ENCODE measurements around the gene RGS1.

RGS1 gene, protein sequence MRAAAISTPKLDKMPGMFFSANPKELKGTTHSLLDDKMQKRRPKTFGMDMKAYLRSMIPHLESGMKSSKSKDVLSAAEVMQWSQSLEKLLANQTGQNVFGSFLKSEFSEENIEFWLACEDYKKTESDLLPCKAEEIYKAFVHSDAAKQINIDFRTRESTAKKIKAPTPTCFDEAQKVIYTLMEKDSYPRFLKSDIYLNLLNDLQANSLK

DNA sequence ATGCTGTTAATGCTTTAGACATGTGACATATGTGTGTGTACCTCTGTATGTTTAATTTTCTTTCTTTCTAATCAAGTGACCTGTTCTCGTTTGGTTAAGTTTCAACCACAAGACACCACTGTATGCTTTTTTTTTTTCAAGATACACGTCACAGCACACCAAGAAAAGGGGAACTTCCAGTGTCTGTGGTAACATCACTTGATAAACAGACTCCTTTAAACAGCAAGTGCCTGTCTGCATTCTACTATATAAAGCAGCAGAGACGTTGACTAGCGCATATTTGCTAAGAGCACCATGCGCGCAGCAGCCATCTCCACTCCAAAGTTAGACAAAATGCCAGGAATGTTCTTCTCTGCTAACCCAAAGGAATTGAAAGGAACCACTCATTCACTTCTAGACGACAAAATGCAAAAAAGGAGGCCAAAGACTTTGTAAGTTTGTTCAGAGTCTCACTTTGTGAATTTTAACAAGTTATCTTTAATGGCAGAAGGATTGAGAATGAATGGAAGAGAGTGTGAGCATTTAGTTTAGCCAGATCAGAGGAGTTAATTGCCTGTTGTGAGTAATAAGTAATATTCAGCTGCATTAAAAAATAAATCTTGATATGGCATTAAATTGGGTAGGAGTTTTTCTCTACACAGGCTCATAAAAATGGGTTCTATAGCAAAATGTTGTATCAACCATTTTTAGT, at the start of gene RGS1:
TSS of gene RGS1 (plus strand) at position 275 of the 691 bp plus-strand sequence. CDS start at position 295, 20 bp downstream.
- peak in 3 of 4 experiments; percentile 1 to 32 (median 5) for DNase-seq

DNA sequence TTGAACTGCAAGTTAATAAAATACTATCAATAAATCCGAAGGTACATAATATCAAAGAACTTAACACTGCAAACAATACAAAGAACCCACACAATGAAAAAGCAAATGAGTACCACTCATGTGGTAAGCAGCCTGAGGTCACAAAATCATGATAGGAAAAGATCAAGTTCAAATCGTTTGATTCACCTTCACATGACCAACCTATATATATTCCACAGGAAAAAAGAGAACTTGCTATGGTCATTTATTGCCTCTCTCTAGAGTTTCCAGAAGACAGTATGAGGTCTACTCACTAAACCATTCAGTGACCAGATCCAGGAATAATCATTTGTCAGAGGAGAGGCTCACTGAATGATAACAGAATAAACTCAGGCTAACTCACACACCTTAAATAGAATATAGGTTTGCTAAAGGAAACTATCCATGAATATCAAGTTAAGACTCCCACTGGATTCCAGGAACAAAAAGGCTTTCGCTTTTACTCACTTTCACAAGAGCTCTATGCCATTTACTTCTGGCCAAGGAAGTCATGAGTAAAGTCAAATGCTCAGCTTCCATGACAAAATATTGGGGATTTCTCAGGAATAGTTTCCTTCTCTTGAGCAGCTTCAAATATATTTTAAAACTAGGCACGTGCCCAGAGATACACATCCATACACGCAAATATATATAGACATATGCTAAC, 48.3 kb upstream of the RGS1 start:
- no peak for DNase-seq

DNA sequence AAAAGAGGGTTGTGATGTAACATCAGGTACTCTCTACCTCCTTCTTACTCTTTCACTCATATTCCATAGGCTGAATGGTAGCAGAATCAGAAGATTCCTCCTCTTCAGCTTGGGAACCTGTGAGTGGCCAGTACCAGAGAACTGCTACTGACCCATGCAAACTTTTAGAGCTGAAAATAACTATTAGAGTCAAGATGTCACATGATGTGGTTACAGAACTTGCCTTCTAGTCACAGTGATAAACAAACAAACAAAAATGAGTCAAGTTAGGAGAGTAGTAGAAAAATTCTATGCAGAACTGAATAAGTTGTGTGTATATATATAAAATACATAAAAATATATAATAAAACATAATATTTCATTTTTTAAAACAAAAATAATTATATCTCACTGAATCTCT, 47.6 kb upstream of the RGS1 start:
- no peak for DNase-seq

DNA sequence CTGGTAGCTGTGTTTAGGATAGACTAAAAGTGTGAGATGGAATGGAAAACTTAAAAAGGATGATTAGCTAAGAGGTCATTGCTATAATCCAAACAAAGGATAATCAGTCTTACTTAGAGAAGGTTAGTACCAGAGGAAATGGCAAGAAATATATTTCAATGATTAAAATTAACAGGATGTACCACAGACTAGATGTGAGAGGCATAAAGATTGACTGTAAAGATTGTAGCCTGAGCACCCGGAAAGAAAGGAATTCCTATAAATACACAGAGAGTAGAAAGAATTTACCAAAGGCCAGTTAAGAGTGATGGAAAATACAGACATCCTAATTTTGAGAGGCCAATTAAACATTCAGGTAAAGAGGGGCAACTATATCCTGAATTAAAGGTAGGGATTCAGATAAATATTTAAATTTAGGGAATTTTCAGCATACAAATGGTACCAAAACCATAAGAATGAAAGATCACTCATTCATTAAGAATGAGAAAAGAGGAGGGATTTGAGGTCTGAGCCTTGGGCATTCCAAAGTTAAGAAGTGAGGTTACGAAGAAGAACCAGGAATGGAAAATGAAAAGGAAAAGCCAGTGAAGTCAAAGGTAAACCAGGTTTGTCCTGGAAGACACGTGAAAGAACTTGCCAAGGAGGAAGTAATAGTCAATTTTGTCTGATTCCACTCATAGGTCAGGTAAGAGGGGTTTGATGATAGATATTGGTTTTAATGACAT, 46.4 kb upstream of the RGS1 start:
- no peak for DNase-seq

DNA sequence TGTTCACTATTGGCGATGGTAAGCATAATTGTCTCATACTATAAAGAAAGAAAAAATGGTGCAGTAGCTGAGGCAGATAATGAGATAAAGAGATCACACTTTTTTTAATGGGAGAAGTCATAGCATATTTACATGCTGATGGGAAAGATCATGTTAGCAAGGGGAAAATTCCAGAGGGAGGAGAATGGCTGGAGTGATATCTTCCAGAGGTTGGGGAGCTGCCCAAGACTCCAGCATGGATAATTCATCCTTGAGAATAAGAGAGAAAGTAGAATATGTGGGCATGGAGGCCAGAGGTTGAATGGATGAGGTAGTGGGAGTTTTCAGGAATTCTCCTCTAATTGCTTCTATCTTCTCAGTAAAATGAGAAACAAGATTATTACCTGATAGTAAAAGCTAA, 45.8 kb upstream of the RGS1 start:
- no peak for DNase-seq

DNA sequence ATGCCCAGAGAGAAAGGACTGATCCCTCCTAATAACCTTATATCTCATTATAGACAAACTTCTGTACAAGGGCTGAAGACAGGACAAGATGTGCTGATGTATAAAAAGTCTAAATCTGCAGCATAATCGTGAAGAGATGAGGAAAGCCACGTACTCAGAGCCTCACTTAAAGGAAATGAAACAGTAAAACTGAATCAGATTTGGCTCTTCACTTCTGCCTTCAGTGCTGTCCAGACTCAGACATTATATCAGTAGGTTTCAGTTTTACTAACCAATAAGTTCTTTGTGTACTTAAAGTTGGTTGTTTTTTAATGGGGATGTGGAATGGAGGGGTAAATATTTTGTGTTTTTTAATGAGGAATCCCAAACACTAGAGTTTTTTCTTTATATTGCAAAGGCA, 45.3 kb upstream of the RGS1 start:
- no peak for DNase-seq

DNA sequence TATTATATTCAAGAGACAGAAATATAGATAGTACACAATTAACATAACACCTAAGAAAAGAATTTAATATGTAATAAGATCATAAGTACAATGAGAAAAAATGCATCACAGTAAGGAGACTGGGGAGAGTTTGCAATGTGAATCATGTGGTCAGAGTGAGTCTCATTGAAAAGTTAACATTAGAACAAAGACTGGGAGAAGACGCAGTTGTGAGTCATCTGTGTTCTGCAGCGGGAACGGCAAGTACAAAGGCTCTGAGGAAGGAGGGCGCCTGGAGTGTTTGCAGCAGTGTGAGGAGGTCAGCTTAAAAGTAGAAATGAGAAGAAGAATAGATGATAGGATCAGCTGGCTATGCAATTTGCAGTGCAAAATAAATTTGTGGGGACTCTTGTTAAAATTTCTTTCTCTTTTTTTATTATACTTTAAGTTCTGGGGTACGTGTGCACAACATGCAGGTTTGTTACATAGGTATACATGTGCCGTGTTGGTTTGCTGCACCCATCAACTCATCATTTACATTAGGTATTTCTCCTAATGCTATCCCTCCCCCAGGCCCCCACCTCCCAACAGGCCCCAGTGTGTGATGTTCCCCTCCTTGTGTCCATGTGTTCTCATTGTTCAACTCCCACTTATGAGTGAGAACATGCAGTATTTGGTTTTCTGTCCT, 44.4 kb upstream of the RGS1 start:
- DNase-seq: peak in 2 of 4 experiments; percentile 4 to 19

DNA sequence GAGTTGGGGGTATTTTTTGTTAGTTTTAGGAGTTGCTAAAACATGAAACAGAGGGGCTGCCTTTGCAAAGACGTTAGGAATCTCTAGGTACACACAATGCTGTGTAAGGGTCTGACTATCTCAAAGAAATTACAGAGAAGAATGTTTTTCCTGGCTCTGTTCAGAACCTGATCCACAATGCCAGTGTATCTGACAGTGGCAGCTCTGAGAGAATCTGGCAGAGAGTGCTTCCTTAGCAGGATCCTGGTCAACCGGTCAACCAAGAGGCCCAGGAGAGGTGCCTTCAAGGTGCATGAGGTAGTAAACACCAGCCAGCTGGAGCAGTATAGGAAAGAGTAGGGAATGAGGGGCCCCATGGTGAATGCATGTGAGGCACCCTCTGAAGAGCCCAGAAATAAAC, 40.9 kb upstream of the RGS1 start:
- DNase-seq: no peak

DNA sequence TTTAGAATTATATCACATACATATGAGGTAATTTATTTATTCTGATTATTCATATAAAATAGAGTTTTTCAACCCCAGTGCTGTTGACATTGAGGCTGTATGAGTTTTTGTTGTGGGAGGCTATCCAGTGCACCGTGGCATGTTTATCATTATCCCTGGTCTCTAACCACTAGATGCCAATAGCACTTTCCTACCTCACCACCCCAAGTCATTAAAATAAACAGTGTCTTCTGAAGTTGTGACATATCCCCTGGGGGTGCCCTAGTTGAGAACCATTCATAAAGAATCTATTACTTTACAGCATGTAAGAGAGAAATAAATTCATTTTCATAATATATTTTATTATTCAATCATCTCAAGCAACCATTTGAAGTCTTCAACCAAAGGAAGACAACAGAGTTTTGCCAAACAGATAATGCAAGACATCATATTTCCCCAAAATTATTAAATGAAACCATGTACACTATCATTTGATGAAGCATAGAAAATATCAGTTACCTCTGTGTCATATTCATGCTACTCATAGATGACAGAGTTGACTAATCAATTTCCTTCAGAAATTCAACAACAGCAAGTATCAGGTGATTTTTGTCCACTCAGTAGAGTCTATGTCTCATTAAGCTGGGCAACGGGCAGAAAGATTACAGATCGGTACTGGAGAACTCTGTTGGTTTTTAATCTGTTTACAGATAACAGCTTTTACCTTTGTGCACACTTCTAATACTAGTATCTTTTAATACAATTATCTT, 39.5 kb upstream of the RGS1 start:
- DNase-seq: no peak

DNA sequence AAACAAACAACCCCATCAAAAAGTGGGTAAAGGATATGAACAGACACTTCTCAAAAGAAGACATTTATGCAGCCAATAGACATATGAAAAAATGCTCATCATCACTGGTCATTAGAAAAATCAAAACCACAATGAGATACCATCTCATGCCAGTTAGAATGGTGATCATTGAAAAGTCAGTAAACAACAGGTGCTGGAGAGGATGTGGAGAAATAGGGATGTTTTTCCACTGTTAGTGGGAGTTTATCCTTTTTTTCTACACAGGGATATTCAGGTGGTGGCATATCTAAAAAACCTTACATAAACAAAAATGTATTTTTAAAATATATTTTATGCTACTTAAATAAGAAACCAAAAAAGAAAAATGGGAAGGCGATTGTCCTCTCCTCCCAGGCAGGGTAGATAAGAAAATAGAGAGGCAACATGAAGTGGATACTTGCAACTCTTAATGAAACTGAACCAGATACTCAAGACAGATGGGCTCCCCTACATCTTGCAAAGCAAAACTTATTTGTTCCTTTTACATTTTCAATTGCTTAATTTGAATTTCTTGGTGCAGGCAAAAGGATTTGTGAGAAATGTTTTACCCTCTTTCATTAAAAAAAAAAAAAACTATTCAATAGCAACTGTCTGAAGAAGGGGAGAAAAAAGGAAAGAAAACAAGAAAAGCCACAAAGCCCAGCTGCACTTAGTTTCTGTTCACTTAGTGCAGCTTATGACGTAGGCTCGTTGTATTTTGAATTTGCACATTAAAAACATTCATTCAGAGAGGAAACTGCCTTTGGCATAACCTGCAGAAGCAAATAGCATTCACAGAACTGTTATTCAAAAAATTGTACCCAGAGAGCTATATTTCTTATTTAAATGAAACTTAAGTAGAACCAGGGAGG, 36.9 kb upstream of the RGS1 start:
- DNase-seq: no peak

DNA sequence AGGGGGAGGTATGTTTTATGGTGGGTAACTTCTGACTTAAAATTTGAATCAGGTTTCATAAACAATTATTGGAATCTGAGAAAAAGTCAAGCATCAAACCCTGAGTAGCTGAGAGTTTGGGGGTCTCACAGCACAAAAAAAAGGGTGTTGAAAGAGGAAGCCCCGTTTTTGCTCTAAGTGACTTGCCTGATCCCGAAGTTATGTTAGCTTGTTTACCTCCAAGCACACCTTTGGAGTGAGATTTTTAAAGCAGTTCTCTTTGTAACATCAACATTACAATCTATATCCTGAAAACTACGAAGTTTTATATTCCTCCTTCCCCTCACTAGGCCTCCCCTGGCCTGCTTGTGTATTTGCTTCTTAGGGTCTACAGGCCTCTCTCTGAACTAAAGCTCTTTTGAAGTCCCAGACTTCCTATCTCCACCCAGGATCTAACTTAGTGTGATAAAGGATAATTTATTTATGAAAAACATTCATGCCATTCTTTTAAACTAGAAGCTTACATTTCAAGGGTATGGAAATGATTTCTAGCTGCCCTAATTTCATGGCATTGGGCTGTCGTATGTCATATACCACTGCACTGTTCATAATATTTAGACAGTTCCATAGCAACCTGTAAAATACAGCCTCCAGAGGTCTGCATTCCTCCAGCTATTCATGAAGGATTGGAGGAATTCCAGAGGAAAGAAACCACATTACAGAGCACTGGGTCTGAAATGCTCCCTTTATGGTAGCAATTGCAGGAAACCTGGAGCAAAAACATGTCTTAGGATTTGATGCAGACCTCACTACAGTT, 36.1 kb upstream of the RGS1 start:
- no peak for DNase-seq

DNA sequence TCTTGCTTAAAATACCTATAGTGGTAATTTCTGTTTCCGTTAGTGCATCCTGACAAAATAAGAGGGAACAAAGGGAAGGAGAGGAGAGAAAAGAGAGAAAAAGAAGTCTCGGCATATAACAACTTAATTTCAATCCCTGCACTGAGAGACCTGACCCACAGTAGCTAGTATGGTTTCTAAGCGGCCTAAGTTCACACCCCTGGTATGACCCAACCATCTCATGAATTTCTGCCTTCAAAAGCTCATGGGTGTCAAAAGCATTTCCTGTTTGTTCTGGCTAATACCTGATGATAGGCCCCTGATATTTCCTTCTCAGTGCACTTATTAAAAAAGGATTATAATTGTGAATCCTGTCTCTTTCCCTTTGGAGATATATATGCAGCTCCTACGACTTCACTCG, 32.1 kb upstream of the RGS1 start:
- DNase-seq: no peak

DNA sequence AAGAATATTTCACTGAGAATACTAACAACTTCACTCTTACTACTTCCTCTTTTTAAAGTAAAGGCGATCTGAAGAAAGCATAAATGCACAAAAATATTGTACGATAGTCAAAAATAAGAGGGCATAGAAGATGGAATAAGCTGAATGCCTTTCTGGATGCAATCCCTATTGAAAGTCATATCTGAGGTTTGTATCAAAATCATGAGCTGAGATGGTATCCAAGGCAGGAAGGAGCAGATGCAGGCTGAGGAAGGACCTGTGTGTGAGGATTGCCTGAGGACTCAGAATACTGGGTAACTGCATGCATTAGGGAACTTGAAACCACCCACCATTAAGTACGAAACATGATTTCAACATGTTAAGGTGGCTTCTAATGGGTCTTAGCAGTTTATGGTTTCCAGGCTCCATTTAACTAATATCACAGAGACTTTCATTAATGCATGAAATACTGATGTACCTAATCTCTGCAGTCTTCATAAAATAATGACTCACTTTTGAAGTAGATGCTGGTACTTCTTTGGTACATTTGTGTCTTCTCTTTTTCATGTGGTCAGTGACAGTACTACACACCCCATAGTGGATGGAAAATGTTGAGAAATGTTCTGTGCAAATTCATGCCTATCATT, 29.6 kb upstream of the RGS1 start:
- no peak for DNase-seq

DNA sequence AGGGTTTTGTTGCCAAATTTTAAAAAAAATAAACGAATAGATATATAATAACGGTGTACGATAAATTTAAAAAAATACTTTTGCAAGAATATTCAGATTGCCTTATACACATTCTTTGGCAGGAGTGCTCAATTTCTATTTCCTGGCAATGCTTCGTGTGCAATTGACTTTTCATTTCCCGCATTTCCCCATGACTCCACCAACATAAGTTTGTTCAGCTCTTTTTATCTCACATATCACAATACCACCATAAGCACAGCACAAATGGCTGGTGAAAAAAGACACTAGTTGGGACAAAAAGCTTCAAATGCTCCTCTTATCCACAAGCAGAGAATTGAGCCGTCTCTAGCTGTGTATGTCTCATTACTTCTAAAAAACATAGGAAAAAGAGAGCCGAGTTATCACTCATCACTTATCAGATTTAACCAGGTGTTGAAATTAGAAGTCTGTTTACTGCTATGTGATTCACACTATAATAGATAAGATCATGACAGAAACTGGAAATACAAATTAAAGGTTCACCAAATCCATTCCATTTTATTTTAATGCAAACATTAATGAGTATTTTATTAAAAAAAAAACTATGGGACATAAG, 28.9 kb upstream of the RGS1 start:
- DNase-seq: no peak

DNA sequence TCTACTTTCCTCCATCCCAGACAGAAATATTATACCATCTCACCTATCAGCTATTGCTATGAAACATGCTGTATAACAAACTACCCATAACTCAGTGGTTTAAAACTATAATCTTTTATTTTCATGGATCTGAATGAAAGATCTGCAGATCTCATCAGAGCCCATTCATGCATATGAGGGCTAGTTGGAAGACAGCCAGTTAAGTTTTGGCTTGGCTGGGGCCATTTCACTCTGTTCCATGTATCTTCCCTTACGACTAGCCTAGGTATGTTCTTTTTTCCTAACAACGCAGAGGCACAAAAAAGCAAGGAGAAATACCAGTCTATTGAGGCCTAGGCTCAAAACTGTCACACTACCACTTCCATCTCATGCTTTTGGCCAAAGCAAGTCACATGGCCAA, 28.1 kb upstream of the RGS1 start:
- no peak for DNase-seq

DNA sequence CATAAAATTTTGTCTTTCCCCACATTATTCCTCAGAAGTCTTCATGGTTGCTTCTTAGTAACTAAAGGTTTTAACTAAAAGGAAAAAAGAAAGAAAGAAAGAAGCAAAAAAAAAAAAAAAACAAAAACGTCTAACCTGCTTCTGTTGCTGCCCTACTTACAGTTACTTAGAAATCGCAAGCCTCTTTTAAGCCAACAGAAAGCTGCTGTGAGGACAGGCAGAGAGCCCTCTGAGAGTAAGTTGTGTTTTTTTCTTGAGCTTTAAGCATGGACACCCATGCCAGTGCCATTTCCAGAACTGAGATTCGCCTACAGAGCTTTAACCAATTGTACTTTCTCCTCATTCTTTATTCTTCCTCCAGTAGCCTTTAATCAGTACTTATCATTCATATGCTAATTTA, 25.6 kb upstream of the RGS1 start:
- no peak for DNase-seq

DNA sequence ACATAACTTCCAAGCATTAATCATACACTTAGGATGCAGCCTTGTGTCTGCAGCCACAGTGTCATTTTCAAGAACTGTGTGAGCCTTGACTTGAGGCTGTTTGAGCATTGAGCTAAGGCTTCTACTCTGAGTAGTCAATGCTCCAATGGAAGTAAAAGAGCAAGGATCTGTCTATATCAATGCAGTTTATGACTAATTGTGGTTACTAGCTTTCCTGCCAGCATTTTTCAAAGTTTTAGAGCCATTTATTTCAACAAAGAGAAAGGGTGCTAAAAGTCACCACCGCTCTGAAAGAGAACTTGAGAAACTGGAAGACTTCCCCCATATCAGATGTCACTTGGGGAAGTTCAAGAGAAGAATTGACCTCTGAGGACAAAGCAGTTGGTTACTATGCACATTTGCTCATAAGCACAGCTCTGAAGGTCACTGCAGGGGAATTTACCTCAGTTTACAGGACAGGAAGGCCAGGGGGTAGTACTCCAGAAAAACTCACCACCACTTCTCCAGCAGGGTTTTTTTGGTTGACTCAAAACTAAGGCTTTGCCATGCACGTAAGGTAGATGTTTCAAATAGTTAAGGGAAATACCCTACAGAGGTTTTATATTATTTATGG, 24.5 kb upstream of the RGS1 start:
- no peak for DNase-seq

DNA sequence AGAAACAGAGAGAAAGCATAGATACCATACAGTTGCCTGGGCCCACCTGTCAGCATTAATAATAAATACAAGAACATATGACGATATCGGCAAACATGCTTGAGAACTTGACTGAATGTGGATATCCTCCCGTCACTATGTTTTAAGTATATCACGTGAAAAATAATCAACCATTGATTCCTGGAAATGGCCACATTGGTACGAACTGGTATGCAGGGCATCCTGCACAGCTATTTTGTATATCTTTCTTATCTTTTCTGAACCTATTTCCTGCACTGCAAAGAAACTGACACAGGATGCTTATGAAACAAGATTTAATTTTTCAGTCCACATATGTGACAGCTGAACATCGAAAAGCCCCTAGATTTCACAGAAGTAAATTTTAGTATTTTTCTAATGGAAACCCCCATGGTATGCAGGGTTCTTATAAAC, 22.8 kb upstream of the RGS1 start:
- no peak for DNase-seq

DNA sequence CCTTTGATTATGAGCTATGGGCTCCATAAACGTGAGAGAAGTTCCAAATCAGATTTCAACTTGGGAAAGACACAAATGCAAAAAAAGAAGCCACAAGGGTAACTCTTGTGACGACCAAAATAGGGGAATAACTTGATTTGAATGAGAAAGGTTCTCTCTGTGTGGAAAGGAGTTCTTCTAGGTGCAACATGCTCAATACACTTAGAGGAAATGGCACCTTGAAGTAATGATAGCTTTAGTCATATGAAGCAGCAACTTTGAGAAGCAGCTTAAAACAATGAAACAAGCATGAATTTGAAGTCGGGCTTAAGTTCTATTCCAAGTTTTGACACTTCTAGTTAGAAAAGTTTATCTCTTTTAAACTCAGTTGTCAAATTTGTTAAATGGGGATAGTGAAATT, 21.8 kb upstream of the RGS1 start:
- no peak for DNase-seq

Measured in activated naive CD4-positive, alpha-beta T cell (primary cell).